H9 (cell line): ENCODE measurements around the gene OBP2B. TPM values are rescaled to one million over a fixed set of nuclear protein-coding genes. Genes with fewer than 3 reads are reported as not detected.

Source experiments
- DNase-seq: peaks from one replicate; pipeline ENCODE4 v3.0.0-alpha.2; 2017
- H2AFZ ChIP-seq: one replicate; pipeline ENCODE4 v1.6.1; 2013; ENCODE audit warnings: mild to moderate bottlenecking, low read length, control low read depth, moderate library complexity
- H2AK5ac ChIP-seq: 2 replicates; pipeline ENCODE4 v1.6.1; 2013; ENCODE audit warnings: low read length, control low read depth, mixed read lengths; ENCODE audit not compliant: insufficient read length
- H2BK120ac ChIP-seq: one replicate; pipeline ENCODE4 v1.6.1; 2013; ENCODE audit warnings: low read depth, mild to moderate bottlenecking, low read length, control low read depth, inconsistent platforms; ENCODE audit not compliant: poor library complexity, severe bottlenecking
- H2BK12ac ChIP-seq: 2 replicates; pipeline ENCODE4 v1.6.1; 2013; ENCODE audit warnings: low read length, control low read depth, mixed read lengths, low read depth; ENCODE audit not compliant: insufficient read length
- H2BK15ac ChIP-seq: 2 replicates; pipeline ENCODE4 v1.6.1; 2013; ENCODE audit warnings: low read depth, low read length, control low read depth
- H2BK20ac ChIP-seq: one replicate; pipeline ENCODE4 v1.6.1; 2013; ENCODE audit warnings: low read depth, mild to moderate bottlenecking, low read length, control low read depth, inconsistent platforms; ENCODE audit not compliant: poor library complexity, severe bottlenecking
- H2BK5ac ChIP-seq: 2 replicates; pipeline ENCODE4 v1.6.1; 2013; ENCODE audit warnings: low read length, control low read depth, mixed read lengths; ENCODE audit not compliant: insufficient read length
- H3K14ac ChIP-seq: 2 replicates; pipeline ENCODE4 v1.6.1; 2013; ENCODE audit warnings: low read length, control low read depth; ENCODE audit not compliant: insufficient read depth
- H3K18ac ChIP-seq: 2 replicates; pipeline ENCODE4 v1.6.1; 2013; ENCODE audit warnings: low read depth, mild to moderate bottlenecking, mixed read lengths, low read length, control low read depth; ENCODE audit not compliant: insufficient read length
- H3K23ac ChIP-seq: 2 replicates; pipeline ENCODE4 v1.6.1; 2013; ENCODE audit warnings: low read length, control low read depth, mixed read lengths, low read depth; ENCODE audit not compliant: insufficient read length
- H3K23me2 ChIP-seq: 2 replicates; pipeline ENCODE4 v1.6.1; 2013; ENCODE audit warnings: low read depth, mild to moderate bottlenecking, mixed read lengths, low read length, control low read depth; ENCODE audit not compliant: insufficient read length, poor library complexity, severe bottlenecking
- H3K27ac ChIP-seq: 2 replicates; pipeline ENCODE4 v1.5.1; 2013; ENCODE audit warnings: low read length, control low read depth, mixed read lengths, low read depth; ENCODE audit not compliant: insufficient read length
- H3K27me3 ChIP-seq: 2 replicates; pipeline ENCODE4 v1.6.1; 2013; ENCODE audit warnings: low read length, control low read depth, inconsistent platforms; ENCODE audit not compliant: insufficient read depth
- H3K4ac ChIP-seq: 2 replicates; pipeline ENCODE4 v1.6.1; 2013; ENCODE audit warnings: low read depth, mild to moderate bottlenecking, control low read depth, inconsistent platforms, low read length, moderate library complexity
- H3K4me1 ChIP-seq: 2 replicates; pipeline ENCODE4 v1.6.1; 2013; ENCODE audit warnings: low read length, control low read depth, inconsistent platforms; ENCODE audit not compliant: insufficient read depth
- H3K4me2 ChIP-seq: 2 replicates; pipeline ENCODE4 v1.6.1; 2013; ENCODE audit warnings: low read length, control low read depth, mixed read lengths; ENCODE audit not compliant: insufficient read length, insufficient read depth
- H3K56ac ChIP-seq: 2 replicates; pipeline ENCODE4 v1.6.1; 2013; ENCODE audit warnings: low read depth, mild to moderate bottlenecking, mixed read lengths, low read length, control low read depth; ENCODE audit not compliant: insufficient read length
- H3K79me1 ChIP-seq: 2 replicates; pipeline ENCODE4 v1.6.1; 2013; ENCODE audit warnings: low read depth, mild to moderate bottlenecking, moderate library complexity, low read length, control low read depth, inconsistent platforms; ENCODE audit not compliant: insufficient read depth, poor library complexity, severe bottlenecking
- H3K79me2 ChIP-seq: 2 replicates; pipeline ENCODE4 v1.6.1; 2013; ENCODE audit warnings: low read length, control low read depth, inconsistent platforms; ENCODE audit not compliant: insufficient read depth
- H3K9ac ChIP-seq: 2 replicates; pipeline ENCODE4 v1.6.1; 2013; ENCODE audit warnings: low read length, control low read depth, mixed read lengths; ENCODE audit not compliant: insufficient read length; ENCODE audit errors: extremely low read depth
- H3K9me3 ChIP-seq: one replicate; pipeline ENCODE4 v1.6.1; 2013; ENCODE audit warnings: low read depth, low read length, inconsistent platforms; ENCODE audit not compliant: control insufficient read depth
- H3T11ph ChIP-seq: one replicate; pipeline ENCODE4 v1.6.1; 2013; ENCODE audit warnings: mild to moderate bottlenecking, low read length, control low read depth, inconsistent platforms
- H4K20me1 ChIP-seq: one replicate; pipeline ENCODE4 v1.6.1; 2013; ENCODE audit not compliant: control insufficient read depth, insufficient read length, insufficient read depth
- H4K5ac ChIP-seq: 2 replicates; pipeline ENCODE4 v1.6.1; 2013; ENCODE audit warnings: low read depth, mild to moderate bottlenecking, mixed read lengths, low read length, control low read depth; ENCODE audit not compliant: insufficient read length
- H4K8ac ChIP-seq: replicated peaks from 2 replicates; pipeline ENCODE4 v1.6.1; 2013; ENCODE audit warnings: low read length, control low read depth, mixed read lengths, low read depth; ENCODE audit not compliant: insufficient read length
- H4K91ac ChIP-seq: 2 replicates; pipeline ENCODE4 v1.6.1; 2013; ENCODE audit warnings: low read depth, mild to moderate bottlenecking, moderate library complexity, mixed read lengths, low read length, control low read depth; ENCODE audit not compliant: insufficient read length
- H3K27ac Mint-ChIP-seq, 3 experiments: 2 replicates in 2 of 3; 3 replicates in 1 of 3; pipeline ENCODE4 v1.8.0; 2020 to 2021; ENCODE audit warnings: mixed read lengths in 3 of 3, mild to moderate bottlenecking in 1 of 3, moderate library complexity in 1 of 3
- H3K27me3 Mint-ChIP-seq: 2 replicates; pipeline ENCODE4 v1.8.0; 2021; ENCODE audit warnings: low read depth, mild to moderate bottlenecking, moderate library complexity, mixed read lengths
- H3K36me3 Mint-ChIP-seq, 3 experiments: 2 replicates in 2 of 3; 3 replicates in 1 of 3; pipeline ENCODE4 v1.8.0; 2020 to 2021; ENCODE audit warnings: low read depth in 3 of 3, mixed read lengths in 3 of 3; ENCODE audit not compliant: insufficient read depth in 1 of 3
- H3K4me1 Mint-ChIP-seq, 2 experiments: 2 replicates each; pipeline ENCODE4 v1.8.0; 2020; ENCODE audit warnings: mixed read lengths in 2 of 2
- H3K4me3 Mint-ChIP-seq, 2 experiments: 2 replicates in 1 of 2; 3 replicates in 1 of 2; pipeline ENCODE4 v1.8.0; 2020 to 2021; ENCODE audit warnings: mild to moderate bottlenecking in 2 of 2, mixed read lengths in 2 of 2, moderate library complexity in 1 of 2
- H3K9me3 Mint-ChIP-seq, 2 experiments: 2 replicates in 1 of 2; 3 replicates in 1 of 2; pipeline ENCODE4 v1.8.0; 2020; ENCODE audit warnings: mild to moderate bottlenecking in 2 of 2, mixed read lengths in 2 of 2, moderate library complexity in 1 of 2
- WGBS: extraction: QIAGEN DNeasy Blood & Tissue Kit; methylation state at CpG from one replicate; pipeline ENCODE4 v1.1.7; 2013; ENCODE audit warnings: missing lambda C conversion rate, low lambda C conversion rate, mixed read lengths; ENCODE audit not compliant: insufficient read length; ENCODE audit errors: extremely low coverage; 5-methylcytosine and 5-hydroxymethylcytosine counted together
- total RNA-seq: library from RNA; stranded (reverse); gene quantifications from 2 replicates; pipeline ENCODE4 v1.2.1, GENCODE V29; 2021
- TF ChIP-seq, protein P1 (sequence below): fragments of 200-600 bp; sonication (generic); conservative IDR thresholded peaks from 3 replicates; pipeline ENCODE4 v1.8.0; 2021; ENCODE audit warnings: antibody characterized with exemption, mild to moderate bottlenecking

OBP2B gene
- total RNA-seq, 1 experiment from 2014 or later: not detected

DNA sequence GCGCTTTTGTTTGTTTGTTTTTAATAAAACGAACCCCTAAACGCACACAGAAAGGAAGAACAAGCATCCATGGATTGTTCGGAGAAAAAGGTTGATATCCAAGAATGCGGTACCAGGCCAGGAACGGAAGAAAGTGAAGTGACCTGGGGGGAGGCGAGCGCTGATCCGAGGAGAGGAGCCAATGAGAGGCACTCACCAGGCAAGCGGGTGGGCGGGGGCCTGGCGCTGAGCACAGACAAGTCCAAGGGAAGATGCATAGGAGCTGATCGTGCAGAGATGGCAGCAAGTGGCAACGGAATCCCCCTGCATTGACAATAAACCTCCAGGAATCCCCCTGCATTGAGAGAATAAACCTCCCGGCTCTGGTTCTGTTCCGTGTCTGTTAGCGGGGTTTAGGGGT is 8.4 kb downstream of the OBP2B start:
- Histone ChIP-seq H3K56ac (no peak overlapping the region), H3K79me2 (no peaks in the 10 kb centered on the region), H3K9ac (no peak overlapping the region), H3K23ac (no peak overlapping the region), H3K4me2 (no peak overlapping the region), H4K5ac (no peak overlapping the region), H2BK20ac (no peak overlapping the region), H3K27ac (no peak overlapping the region), H3K4ac (no peak overlapping the region), H2BK15ac (no peak overlapping the region), H3K23me2 (no peaks in the 10 kb centered on the region), H3T11ph (no peak overlapping the region), H4K8ac (no peak overlapping the region), H2BK12ac (no peak overlapping the region), H2AK5ac (no peak overlapping the region), H3K4me1 (no peaks in the 10 kb centered on the region), H2BK5ac (no peak overlapping the region), H3K9me3 (no peaks in the 10 kb centered on the region), H2AFZ (no peak overlapping the region), H4K91ac (no peak overlapping the region), H4K20me1 (no peaks in the 10 kb centered on the region), H3K14ac (no peak overlapping the region; the same call in 1 of the 2 replicates), H3K27me3 (peaks cover 3% of the 10 kb centered on the region; the same call in 1 of the 2 replicates), H3K18ac (no peak overlapping the region), H3K79me1 (no peaks in the 10 kb centered on the region), H2BK120ac (no peak overlapping the region)
- no peak overlapping the region; a peak in 1 of 5 replicates for H3K4me3 Mint-ChIP-seq
- H3K4me1 Mint-ChIP-seq: 0 out of 4 replicates have a peak, but pooled peaks cover 0 to 2% of the 10 kb centered on the region in 2 experiments
- H3K27me3 Mint-ChIP-seq: peaks cover 88% of the 10 kb centered on the region
- no peak overlapping the region; a peak in 1 of 7 replicates for H3K27ac Mint-ChIP-seq
- H3K36me3 Mint-ChIP-seq: no peaks in the 10 kb centered on the region
- H3K9me3 Mint-ChIP-seq: no peaks in the 10 kb centered on the region
- no CpG with 5 or more reads among the region's 17 CpGs for WGBS
- DNase-seq: no peak
- TF ChIP-seq, protein P1, sequence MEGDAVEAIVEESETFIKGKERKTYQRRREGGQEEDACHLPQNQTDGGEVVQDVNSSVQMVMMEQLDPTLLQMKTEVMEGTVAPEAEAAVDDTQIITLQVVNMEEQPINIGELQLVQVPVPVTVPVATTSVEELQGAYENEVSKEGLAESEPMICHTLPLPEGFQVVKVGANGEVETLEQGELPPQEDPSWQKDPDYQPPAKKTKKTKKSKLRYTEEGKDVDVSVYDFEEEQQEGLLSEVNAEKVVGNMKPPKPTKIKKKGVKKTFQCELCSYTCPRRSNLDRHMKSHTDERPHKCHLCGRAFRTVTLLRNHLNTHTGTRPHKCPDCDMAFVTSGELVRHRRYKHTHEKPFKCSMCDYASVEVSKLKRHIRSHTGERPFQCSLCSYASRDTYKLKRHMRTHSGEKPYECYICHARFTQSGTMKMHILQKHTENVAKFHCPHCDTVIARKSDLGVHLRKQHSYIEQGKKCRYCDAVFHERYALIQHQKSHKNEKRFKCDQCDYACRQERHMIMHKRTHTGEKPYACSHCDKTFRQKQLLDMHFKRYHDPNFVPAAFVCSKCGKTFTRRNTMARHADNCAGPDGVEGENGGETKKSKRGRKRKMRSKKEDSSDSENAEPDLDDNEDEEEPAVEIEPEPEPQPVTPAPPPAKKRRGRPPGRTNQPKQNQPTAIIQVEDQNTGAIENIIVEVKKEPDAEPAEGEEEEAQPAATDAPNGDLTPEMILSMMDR: no peak
